Stimulated activated CD4-positive, alpha-beta T cell treated with anti-CD3 and anti-CD28 coated beads, Interleukin-4, amount 100 ng/mL, for 1 hour (primary cell): ENCODE data around the gene TRIAP1.

ENCODE experiments used
- DNase-seq: peaks from one replicate; pipeline ENCODE4 v3.0.0-alpha.2; 2020

The TRIAP1 gene

GRCh38 chr12:120425797-120426196, 20.4 kb downstream of the TRIAP1 start:
- DNase-seq: no peak

DNA sequence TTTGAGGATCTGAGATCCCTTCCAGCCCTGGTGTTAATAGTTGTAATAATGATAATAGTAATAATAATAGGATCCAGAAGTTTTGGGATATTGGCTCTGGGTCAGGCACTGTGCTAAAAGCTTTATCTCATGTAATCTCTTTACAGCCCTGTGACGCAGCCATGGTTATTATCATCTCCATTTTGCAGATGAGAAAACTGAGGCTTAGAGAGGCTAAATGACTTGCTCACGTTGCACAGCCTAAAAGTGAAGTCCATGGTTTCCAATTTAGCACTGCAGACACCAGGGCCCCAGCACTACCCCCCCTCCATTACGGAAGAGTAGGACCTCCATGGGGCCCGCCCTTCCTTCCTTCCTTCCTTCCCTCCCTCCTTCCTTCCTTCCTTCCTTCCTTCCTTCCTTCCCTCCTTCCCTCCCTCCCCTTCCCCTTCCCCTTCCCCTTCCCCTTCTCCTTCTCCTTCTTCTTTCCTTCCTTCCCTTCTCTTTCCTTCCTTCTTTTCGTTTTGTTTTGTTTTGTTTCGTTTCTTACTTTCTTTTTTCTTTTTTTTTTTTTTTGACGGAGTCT, 23.2 kb downstream of the TRIAP1 start:
- DNase-seq: no peak

GRCh38 chr12:120421701-120422100, 24.5 kb downstream of the TRIAP1 start:
- no peak for DNase-seq

DNA sequence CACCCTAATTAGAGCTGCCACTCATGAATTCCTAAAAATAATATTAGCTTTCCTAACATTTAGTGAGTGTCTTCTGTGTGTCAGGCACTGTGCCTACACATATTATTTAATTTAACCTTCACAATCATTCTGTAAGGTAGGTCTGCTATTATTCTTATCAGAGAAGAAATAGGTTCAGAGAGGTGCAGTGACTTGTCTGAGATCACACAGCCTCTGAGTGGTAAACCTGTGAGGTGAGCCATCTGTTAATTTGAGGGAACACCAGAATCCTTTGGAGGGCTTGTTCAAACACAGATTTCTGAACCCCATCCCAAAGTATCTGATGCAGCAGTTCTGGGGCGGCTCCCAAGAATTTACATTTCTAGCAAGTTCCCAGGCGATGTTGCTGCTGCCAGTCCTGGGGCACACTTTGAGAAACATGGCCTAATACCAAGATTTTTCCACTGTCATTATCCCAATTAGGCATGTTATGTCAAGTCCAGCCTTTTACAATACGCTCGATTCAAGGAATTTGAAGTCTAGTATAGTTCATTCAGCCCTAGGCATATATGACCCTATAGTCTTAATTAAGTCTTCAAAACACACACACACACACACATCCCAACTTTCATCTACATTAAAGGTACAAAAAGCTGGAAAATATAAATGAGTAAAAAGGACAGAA, 28.1 kb downstream of the TRIAP1 start:
- no peak for DNase-seq

- DNase-seq: no peak
Observed at GRCh38 chr12:120416490-120417216, 29.5 kb downstream of the TRIAP1 start.

DNA sequence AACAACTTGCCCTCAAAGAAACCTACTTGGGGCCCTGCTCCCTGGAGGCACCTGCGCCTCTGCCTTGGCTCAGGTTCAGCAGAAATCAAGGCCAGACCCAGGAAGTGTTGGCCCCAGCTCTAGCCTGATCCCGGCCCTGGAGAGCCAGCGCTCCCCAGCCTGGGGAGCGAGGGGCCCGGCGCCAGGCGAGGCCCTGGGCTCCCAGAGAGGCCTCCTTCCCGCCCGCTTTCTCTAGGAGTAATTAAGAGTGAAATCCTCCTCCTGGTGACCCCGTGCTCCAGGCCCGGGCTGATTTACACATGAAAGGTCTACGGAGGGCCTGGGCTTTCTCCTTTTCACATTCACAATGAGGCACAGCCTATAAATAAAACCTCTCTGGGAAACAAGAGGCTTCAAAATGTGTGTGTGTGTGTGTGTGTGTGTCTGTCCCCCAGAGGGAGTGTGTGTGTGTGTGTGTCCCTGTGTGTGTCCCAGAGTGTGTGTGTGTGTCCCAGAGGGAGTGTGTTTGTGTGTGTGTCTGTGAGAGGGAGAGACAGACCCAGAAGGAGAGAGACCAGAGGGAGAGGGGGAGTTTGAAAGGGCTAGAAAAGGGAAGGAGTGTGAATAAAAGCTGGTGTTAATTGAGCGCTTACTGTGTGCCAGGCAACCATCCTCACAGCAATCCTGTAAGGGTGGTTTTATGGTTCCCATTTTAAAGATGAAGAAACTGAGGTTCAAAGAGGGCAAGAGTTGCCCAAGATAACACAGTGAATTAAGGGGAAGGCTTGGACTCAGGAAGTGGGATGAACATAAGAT, 32.1 kb downstream of the TRIAP1 start:
- DNase-seq: no peak

DNA sequence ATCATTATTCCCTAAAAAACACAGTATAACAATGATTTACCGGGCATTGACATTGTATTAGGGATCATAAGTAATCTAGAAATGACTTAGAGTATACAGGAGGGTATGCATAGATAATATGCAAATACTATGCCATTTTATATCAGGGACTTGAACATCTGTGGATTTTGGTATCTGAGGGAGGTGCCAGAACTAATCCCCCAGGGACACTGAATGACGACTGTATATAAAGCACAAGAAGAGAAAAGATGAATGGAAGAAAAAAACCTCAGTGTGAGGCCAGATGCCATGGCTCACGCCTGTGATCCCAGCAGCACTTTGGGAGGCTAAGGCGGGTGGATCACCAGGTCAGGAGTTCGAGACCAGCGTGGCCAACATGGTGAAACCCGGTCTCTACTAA, 33.8 kb downstream of the TRIAP1 start:
- DNase-seq: no peak

DNA sequence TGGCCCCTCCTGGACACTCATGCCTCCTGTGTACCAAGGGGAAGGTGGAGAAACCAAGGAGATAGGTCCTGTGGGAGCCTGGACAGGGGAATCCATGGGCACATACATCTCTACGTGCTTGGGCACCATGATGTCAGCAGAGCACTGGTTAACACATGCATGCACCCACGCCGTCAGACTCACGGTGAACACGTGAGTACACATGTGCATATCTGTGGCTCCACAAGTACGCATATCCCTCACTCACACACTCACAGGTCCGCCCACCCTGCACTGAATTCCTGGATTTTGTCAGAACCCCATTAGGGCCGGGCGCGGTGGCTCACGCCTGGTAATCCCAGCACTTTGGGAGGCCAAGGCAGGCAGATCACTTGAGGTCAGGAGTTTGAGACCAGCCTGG, 37.4 kb downstream of the TRIAP1 start:
- DNase-seq: no peak

- no peak for DNase-seq
Observed at GRCh38 chr12:120406553-120406952, 39.6 kb downstream of the TRIAP1 start.

DNA sequence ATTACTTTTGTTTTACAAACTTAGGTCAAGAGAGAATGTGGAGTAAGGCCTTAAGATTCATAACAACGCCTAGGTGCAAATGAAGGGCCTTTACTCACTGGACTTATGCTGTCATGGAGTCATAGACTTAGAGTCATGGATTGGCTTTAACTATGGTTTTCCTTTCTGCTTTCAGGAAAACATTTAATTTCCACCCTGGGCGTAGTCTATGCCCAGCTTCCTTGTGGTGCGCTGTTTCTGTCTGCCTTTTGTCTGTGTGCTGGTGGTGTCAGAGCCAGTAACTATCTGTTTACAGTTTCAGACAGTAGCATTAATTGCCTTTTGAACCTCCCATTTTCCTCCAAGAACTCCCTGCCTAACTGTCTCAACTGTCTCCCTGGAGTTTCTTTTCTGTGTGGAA, 40.1 kb downstream of the TRIAP1 start:
- no peak for DNase-seq

GRCh38 chr12:120404271-120404670, 41.9 kb downstream of the TRIAP1 start:
- DNase-seq: no peak

- DNase-seq: no peak
Observed at GRCh38 chr12:120403869-120404268, 42.3 kb downstream of the TRIAP1 start.

DNA sequence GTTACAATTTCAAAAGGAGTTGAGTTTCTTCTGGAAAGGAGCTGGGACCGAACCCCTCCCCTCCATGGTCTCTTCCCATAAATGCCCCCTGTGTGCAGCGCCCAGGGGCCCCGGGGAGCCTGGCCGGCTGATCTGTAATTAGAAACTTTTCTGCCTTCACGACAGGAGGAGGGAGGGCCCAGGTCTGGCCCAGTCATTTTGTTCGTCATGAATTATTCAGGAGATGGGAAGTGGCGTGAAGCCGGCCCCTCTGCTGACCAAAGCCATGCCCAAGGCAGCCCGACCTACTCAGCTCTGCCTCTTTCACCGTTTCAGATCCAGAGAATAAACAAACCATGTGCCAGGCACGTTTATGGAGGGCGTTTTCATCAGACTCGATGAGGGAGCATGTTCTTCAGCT, 44.0 kb downstream of the TRIAP1 start:
- DNase-seq: no peak

DNA sequence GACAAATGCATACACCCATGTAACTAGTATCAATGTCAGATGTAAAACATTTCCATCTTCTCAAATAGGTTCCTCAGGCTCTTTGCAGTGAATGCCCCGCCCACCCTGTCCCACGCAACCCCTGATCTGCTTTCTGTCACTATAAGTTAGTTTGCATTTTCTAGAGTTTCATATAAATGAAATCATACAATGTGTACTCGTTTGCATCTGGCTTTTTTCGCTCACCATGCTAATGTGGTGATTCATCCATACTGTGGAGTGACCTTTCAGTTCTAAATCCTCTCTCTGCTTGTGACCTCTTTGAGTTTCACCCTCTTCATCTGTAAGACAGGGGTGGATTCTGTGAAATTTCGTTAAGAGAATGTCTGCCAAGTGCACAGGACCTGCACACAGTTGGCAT, 46.7 kb downstream of the TRIAP1 start:
- no peak for DNase-seq

DNA sequence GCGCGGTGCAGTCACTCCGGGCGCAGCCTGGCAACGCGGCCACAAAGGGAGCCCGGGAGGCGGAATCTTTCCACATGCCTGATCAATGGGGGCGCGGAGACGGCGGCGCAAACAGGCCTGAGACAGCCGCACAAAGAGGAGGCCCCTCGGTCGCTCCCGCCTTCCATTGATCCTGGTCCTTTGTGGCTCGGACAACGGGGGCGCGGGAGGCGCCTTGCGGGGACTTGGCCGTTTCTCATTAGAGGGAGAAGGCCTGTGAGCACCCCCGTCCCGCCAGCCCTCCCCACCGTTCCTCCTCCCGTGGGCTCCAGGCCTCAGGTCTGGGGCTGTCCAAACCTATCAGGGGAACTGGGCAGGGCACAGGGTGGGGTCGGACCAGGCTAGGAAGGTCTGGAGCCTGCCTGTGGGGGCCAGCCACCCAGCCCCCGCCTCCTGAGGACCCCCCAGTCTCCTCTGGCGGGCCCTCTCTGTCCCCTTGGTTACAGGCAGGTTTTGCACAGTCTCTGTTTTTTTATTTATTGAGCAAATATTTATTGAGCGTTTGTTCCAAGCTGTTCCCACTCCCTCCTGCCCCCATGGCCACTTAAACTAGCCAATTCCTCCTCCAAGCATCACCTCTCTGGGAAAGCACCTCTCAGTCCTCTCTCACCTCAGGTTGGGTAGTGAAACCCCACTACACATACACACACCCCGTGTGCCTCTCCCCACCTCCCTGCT, 48.2 kb downstream of the TRIAP1 start:
- DNase-seq: no peak

DNA sequence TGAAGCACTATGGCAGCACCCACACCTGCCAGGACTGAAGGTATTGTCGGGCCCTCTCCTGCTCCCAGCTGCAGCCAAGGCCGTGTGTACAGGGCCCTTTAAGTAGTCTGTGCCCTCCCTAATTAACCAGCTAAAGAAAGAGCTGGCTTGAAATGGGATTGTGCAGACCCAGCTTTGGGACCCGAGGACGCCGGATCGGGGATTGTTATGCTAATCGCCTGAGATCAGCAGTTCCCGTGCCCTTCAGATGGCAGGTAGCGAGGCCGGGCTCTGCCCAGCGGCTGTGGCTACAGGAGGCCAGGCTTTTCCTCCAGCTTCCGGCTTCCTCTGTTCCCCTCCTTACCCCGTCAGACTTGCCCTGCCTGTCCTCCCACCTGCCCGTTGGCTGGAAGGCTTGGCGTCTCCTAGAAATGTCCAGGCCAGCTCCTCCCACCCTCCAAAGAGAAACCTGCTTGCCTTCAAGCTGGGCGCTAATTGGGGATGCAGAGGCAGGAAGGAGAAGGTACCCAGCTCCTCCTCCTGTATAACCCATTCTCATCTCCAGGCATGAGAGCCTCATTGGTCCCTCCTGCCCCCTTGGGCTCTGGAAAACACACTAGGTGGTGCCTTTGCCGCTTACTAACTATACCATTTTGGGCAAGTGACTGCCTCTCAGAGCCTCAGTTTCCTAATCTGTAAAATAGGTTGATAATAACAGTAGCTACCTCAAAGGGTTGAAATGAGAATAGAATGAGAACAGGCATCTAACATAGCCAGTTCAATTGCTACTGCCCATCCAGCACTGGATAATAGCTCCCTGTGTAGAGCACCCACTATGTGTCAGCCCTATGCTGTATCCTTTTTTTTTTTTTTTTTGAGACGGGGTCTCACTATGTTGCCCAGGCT, 51.5 kb downstream of the TRIAP1 start:
- no peak for DNase-seq
